Mammary epithelial cell (primary cell): ENCODE data around the gene CSTF3.

ENCODE experiments used
- EZH2 ChIP-seq: IDR thresholded peaks from 2 replicates; pipeline ENCODE4 v1.6.1; 2012; ENCODE audit warnings: low read length, inconsistent platforms, borderline replicate concordance
- TF ChIP-seq, protein P1 (sequence below), 2 donors: IDR thresholded peaks in 1 of 2; conservative IDR thresholded peaks in 1 of 2; 2 replicates each; pipeline ENCODE4 v1.5.1; 2011 to 2012; ENCODE audit warnings: inconsistent platforms in 2 of 2, low read length in 2 of 2, mild to moderate bottlenecking in 2 of 2, control low read depth in 1 of 2, low read depth in 1 of 2; ENCODE audit not compliant: insufficient read depth in 1 of 2; ENCODE audit errors: extremely low read depth in 1 of 2

DNA sequence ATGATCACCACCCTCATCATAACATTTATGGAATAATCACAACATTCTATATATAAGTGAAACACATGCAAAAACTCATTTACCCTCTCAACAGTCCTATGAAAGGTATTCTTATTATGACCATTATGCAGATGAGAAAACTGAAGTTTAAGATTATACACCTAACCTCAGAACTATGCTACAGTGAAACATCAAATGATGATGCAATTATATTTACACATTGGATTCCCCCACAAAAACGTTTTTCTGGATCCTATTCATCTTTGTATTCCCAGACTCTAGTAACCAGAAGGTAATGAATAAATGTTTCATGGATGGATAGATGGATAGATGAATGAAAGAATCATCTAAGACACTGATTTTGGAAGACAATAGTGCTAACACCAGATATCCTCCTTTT is 67.1 kb downstream of the CSTF3 start:
- TF ChIP-seq, protein P1, sequence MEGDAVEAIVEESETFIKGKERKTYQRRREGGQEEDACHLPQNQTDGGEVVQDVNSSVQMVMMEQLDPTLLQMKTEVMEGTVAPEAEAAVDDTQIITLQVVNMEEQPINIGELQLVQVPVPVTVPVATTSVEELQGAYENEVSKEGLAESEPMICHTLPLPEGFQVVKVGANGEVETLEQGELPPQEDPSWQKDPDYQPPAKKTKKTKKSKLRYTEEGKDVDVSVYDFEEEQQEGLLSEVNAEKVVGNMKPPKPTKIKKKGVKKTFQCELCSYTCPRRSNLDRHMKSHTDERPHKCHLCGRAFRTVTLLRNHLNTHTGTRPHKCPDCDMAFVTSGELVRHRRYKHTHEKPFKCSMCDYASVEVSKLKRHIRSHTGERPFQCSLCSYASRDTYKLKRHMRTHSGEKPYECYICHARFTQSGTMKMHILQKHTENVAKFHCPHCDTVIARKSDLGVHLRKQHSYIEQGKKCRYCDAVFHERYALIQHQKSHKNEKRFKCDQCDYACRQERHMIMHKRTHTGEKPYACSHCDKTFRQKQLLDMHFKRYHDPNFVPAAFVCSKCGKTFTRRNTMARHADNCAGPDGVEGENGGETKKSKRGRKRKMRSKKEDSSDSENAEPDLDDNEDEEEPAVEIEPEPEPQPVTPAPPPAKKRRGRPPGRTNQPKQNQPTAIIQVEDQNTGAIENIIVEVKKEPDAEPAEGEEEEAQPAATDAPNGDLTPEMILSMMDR (conservative IDR thresholded peaks at IDR 0.05 in 1 of 2, IDR thresholded peaks at IDR 0.05 in 1 of 2; ENCODE audit: extremely low read depth in 1 of 2, insufficient read depth in 1 of 2, low read depth in 1 of 2, low read length in 2 of 2), result no peak
- no peak for TF ChIP-seq EZH2
